ENCODE measurements around the gene CAMTA1. TPM values are rescaled to one million over a fixed set of nuclear protein-coding genes. Genes with fewer than 3 reads are reported as not detected.

The CAMTA1 gene
- total and polyA plus RNA-seq, 8 donors = 42.8 to 213 (median 118) TPM

- no peak for DNase-seq
- H3K27me3 ChIP-seq = peaks cover 0 to 67% (median 0%) of the 10 kb centered on the region in 3 donors
- no peaks in the 10 kb centered on the region for H3K36me3 ChIP-seq
- intact Hi-C loops (cut with DNase I; ENCODE audit: low total_unique reads) = no loop called here
- TF ChIP-seq EP300 (IDR thresholded peaks at IDR 0.05) = no peak
- no peak for TF ChIP-seq POLR2A (IDR thresholded peaks at IDR 0.05)
- TF ChIP-seq, protein P1, sequence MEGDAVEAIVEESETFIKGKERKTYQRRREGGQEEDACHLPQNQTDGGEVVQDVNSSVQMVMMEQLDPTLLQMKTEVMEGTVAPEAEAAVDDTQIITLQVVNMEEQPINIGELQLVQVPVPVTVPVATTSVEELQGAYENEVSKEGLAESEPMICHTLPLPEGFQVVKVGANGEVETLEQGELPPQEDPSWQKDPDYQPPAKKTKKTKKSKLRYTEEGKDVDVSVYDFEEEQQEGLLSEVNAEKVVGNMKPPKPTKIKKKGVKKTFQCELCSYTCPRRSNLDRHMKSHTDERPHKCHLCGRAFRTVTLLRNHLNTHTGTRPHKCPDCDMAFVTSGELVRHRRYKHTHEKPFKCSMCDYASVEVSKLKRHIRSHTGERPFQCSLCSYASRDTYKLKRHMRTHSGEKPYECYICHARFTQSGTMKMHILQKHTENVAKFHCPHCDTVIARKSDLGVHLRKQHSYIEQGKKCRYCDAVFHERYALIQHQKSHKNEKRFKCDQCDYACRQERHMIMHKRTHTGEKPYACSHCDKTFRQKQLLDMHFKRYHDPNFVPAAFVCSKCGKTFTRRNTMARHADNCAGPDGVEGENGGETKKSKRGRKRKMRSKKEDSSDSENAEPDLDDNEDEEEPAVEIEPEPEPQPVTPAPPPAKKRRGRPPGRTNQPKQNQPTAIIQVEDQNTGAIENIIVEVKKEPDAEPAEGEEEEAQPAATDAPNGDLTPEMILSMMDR (IDR thresholded peaks at IDR 0.05) = no peak
- TF ChIP-seq POLR2AphosphoS5 (IDR thresholded peaks at IDR 0.05) = no peak
- no peaks in the 10 kb centered on the region for H3K4me1 ChIP-seq
- WGBS, 5 donors = 43 to 69% (median 50%) methylated on average over 15 of the region's 15 CpGs
- peaks cover 0 to 6% (median under 1%) of the 10 kb centered on the region in 4 donors for H3K9me3 ChIP-seq
- H3K4me3 ChIP-seq = no peak overlapping the region
- no peak overlapping the region for H3K27ac ChIP-seq
These were observed 390.0 kb downstream of the CAMTA1 start for GRCh38 chr1:7174980-7175906.

- H3K36me3 ChIP-seq = no peaks in the 10 kb centered on the region
- 85 to 94% (median 91%) methylated on average over 3 of the region's 3 CpGs for WGBS, 5 donors
- no peaks in the 10 kb centered on the region for H3K4me1 ChIP-seq
- TF ChIP-seq POLR2AphosphoS5 (IDR thresholded peaks at IDR 0.05) = no peak
- TF ChIP-seq, protein P1 (IDR thresholded peaks at IDR 0.05) = no peak
- TF ChIP-seq POLR2A (IDR thresholded peaks at IDR 0.05) = no peak
- no peak for TF ChIP-seq EP300 (IDR thresholded peaks at IDR 0.05)
- H3K27ac ChIP-seq = no peak overlapping the region
- no peak overlapping the region for H3K4me3 ChIP-seq
- intact Hi-C loops (cut with DNase I; ENCODE audit: low total_unique reads) = no loop called here
- no peak for DNase-seq
- H3K27me3 ChIP-seq = peaks cover 0 to 62% (median 0%) of the 10 kb centered on the region in 3 donors
- H3K9me3 ChIP-seq = peaks cover 7 to 20% (median 12%) of the 10 kb centered on the region in 4 donors
These were observed 391.8 kb downstream of the CAMTA1 start for GRCh38 chr1:7177021-7177420.

- TF ChIP-seq EP300 (IDR thresholded peaks at IDR 0.05) = no peak
- TF ChIP-seq, protein P1 (IDR thresholded peaks at IDR 0.05) = no peak
- TF ChIP-seq POLR2AphosphoS5 (IDR thresholded peaks at IDR 0.05) = no peak
- TF ChIP-seq POLR2A (IDR thresholded peaks at IDR 0.05) = no peak
- no peak for DNase-seq
These were observed 392.3 kb downstream of the CAMTA1 start for GRCh38 chr1:7177438-7178146.

GRCh38 chr1:7178336-7178735, 393.1 kb downstream of the CAMTA1 start:
- TF ChIP-seq EP300 (IDR thresholded peaks at IDR 0.05) (no peak), POLR2A (IDR thresholded peaks at IDR 0.05) (no peak), POLR2AphosphoS5 (IDR thresholded peaks at IDR 0.05) (no peak)
- TF ChIP-seq, protein P1 (IDR thresholded peaks at IDR 0.05) = no peak
- no peak overlapping the region for H3K4me3 ChIP-seq
- intact Hi-C loops (cut with DNase I; ENCODE audit: low total_unique reads) = no loop called here
- no peak overlapping the region for H3K27ac ChIP-seq
- H3K4me1 ChIP-seq = no peaks in the 10 kb centered on the region
- H3K36me3 ChIP-seq = no peaks in the 10 kb centered on the region
- H3K9me3 ChIP-seq = peaks cover 7 to 20% (median 12%) of the 10 kb centered on the region in 4 donors
- 42 to 60% (median 53%) methylated on average over 4 of the region's 4 CpGs for WGBS, 5 donors
- no peak for DNase-seq
- H3K27me3 ChIP-seq = peaks cover 0 to 49% (median 0%) of the 10 kb centered on the region in 3 donors

More at GRCh38 chr1:7177438-7178146, 392.3 kb downstream of the CAMTA1 start:
- Histone ChIP-seq H3K4me3 (no peak overlapping the region), H3K27me3 (peaks cover 0 to 56% (median 0%) of the 10 kb centered on the region in 3 donors), H3K27ac (no peak overlapping the region), H3K4me1 (no peaks in the 10 kb centered on the region), H3K36me3 (no peaks in the 10 kb centered on the region), H3K9me3 (peaks cover 7 to 20% (median 12%) of the 10 kb centered on the region in 4 donors)
- 61 to 73% (median 65%) methylated on average over 9 of the region's 9 CpGs for WGBS, 5 donors
- intact Hi-C loops (cut with DNase I; ENCODE audit: low total_unique reads) = no loop called here

All from stomach (tissue), 9 donors.